HFF-Myc (cell line): ENCODE measurements around the gene EPHA4.

Experiments
- DNase-seq: peaks from one replicate; pipeline ENCODE4 v3.0.0-alpha.2; 2011; ENCODE audit warnings: low read depth; ENCODE audit errors: extremely low read depth
- H3K4me3 ChIP-seq: replicated peaks from 2 replicates; pipeline ENCODE4 v1.5.1; 2011; ENCODE audit warnings: low read depth, mild to moderate bottlenecking, control low read depth, low read length
- TF ChIP-seq, protein P1 (sequence below): IDR thresholded peaks from 2 replicates; pipeline ENCODE4 v1.5.1; 2012; ENCODE audit warnings: mild to moderate bottlenecking, low read depth, low read length, control low read depth; ENCODE audit errors: missing control alignments

The EPHA4 gene

DNA sequence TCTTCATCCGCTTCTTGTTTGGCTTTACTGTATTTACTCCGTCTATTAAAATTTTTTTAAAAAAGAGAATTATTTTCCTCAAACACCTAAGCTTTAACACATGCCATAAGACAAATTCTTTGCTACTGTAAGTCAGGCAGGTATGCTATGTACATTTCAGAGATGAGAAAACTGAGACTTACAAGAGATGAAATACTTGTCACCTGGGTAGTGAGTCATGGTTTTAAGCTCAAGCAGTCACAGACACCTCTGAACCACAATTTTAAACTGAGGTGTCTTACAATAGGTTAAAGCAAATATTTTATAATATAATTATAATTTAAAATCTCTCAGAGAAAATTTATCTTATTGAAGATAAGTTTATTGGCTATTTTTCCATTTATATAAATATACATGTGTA lies 126.0 kb downstream of the EPHA4 start:
- TF ChIP-seq, protein P1, sequence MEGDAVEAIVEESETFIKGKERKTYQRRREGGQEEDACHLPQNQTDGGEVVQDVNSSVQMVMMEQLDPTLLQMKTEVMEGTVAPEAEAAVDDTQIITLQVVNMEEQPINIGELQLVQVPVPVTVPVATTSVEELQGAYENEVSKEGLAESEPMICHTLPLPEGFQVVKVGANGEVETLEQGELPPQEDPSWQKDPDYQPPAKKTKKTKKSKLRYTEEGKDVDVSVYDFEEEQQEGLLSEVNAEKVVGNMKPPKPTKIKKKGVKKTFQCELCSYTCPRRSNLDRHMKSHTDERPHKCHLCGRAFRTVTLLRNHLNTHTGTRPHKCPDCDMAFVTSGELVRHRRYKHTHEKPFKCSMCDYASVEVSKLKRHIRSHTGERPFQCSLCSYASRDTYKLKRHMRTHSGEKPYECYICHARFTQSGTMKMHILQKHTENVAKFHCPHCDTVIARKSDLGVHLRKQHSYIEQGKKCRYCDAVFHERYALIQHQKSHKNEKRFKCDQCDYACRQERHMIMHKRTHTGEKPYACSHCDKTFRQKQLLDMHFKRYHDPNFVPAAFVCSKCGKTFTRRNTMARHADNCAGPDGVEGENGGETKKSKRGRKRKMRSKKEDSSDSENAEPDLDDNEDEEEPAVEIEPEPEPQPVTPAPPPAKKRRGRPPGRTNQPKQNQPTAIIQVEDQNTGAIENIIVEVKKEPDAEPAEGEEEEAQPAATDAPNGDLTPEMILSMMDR: no peak
- no peak overlapping the region for H3K4me3 ChIP-seq
- no peak for DNase-seq

DNA sequence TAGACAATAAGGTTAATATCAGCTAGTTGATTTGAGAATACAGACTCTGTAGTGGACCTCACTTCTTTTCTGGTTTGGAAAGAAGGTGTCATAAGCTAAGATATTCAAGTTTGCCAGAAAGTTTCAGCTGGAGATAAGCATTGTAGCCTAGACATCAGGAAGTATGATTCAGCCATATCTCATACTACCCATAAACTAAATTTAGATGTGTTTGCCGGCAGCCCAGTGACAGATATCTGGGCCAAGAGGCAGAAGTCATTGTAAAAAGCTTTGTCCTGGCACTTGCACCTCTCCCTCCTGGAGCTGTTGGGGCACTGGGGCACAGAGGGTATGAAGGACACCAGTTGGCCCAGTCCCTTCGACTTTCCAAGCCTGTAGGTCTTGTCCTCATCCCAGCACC lies 128.0 kb downstream of the EPHA4 start:
- TF ChIP-seq, protein P1: no peak
- DNase-seq: peak; percentile 17
- no peak overlapping the region for H3K4me3 ChIP-seq

DNA sequence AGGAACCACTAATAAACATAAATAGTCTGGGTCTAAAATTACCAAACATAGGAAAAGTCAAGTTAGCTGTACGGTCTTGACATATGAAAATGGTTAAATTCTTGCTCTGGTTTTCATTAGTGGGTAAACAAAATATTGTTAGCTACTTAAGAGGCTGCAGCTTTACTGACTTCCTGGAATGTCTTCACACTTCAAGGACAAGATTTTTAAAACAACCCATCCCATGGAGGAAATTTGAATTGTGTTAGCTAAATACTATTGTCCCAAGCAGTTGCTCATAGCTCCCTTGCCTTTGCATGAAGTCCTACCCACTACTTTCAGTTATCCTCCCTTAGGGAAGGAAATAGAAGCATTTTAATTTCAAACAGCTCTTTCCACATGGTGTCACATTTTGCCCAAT lies 128.5 kb downstream of the EPHA4 start:
- H3K4me3 ChIP-seq: no peak overlapping the region
- DNase-seq: peak; percentile 46
- TF ChIP-seq, protein P1: no peak

DNA sequence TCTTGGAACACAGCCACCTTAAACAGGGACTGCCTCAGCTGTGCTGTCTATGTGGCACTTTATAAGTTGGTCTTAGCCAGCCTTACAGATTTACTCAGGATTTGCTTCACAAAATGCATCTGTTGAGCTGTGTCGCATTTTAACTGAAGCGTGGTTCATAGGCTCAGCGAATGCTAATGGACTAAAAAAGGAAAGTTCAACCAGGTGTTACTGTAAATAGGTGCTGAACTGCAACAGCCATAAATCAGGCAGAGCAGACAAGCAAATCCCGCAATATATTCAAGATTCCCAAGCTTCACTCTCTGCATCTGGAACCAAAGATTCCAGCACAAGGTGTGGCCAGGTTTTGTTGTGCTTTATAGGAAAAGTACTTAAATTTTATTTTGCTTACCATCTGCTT lies 130.0 kb downstream of the EPHA4 start:
- DNase-seq: no peak
- TF ChIP-seq, protein P1: no peak

DNA sequence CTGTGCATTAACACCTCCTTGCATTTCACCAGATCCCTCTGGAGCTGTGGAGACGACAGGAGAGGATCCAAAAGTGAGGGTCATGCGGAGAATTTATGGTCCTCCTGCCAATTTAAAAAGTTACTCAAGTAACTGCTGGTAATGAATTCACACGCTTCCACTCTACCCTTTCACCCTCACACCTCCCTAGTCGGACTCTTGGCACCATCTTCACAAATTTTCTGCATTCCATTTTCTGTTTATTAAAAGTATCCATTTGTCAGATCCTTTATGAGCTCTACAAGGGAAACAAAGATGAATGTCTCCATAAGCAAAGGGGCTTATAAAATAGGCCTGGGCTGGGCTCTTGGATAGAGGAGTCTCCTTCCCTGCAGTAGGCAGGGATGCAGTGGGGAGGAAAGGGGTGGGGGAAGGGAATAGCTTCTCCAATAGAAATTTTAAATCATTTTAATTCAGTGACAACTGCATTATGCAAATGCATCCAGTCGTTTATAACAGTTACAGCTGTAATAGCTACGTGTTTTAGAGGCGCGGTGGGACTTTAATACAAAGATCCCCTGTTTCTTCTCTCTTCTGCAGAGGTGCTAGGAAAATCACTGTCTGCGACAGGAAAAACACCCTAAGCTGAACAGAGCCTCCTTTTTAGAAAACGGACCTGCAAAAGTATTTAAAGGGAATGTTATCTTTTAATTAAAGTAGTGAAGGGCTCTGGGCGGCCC lies 132.2 kb downstream of the EPHA4 start:
- TF ChIP-seq, protein P1: no peak
- no peak for DNase-seq
- no peak overlapping the region for H3K4me3 ChIP-seq

More for the DNA sequence above, 130.0 kb downstream of the EPHA4 start:
- H3K4me3 ChIP-seq: no peak overlapping the region

DNA sequence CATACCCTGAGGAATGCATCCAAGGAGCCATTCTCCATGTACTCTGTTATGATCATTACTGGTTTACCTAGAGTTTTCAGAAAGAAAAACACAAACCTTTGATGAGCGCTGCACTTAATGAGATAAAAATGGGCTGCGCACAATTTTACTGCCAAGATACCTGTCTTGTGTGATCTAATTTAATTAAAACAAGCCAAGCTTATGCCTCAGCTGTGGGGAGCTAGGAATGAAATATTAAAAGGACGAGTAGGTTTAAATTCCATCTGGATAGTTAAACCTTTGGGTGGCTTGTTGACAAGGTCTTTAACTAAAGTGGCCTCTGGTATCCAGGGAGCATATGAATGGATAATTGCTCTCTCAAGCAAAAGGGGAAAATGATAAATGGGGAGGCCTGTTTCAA lies 135.0 kb downstream of the EPHA4 start:
- TF ChIP-seq, protein P1: no peak
- DNase-seq: no peak
- no peak overlapping the region for H3K4me3 ChIP-seq

DNA sequence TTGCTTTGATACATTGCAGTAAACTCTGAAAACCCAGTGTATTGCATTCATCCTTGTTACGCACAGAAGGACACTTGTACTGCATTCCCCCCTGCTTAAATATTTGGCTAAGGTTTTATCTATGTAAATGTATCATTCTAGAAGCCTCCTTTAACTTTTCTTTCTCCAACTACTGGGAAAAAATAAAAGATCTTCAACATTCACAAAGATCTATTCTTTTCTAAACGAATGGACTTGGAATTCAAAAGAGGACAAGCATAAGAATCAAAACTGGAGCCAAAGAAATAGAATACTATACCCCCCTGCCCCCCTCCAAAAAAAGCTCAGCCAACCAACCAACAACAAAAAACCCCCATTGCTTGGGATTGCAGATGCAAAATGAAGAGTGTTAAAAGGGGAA lies 136.9 kb downstream of the EPHA4 start:
- no peak for DNase-seq
- TF ChIP-seq, protein P1: no peak
- no peak overlapping the region for H3K4me3 ChIP-seq
